Hematopoietic multipotent progenitor cell treated with erythropoietin and hydrocortisone succinate and interleukin-3 and kit ligand, for 17 days (in vitro differentiated cells): ENCODE results near the gene HTRA3.

ENCODE experiments used
- DNase-seq: peaks from one replicate; pipeline ENCODE4 v3.0.0-alpha.2; 2015; ENCODE audit warnings: low spot score

Gene HTRA3

DNA sequence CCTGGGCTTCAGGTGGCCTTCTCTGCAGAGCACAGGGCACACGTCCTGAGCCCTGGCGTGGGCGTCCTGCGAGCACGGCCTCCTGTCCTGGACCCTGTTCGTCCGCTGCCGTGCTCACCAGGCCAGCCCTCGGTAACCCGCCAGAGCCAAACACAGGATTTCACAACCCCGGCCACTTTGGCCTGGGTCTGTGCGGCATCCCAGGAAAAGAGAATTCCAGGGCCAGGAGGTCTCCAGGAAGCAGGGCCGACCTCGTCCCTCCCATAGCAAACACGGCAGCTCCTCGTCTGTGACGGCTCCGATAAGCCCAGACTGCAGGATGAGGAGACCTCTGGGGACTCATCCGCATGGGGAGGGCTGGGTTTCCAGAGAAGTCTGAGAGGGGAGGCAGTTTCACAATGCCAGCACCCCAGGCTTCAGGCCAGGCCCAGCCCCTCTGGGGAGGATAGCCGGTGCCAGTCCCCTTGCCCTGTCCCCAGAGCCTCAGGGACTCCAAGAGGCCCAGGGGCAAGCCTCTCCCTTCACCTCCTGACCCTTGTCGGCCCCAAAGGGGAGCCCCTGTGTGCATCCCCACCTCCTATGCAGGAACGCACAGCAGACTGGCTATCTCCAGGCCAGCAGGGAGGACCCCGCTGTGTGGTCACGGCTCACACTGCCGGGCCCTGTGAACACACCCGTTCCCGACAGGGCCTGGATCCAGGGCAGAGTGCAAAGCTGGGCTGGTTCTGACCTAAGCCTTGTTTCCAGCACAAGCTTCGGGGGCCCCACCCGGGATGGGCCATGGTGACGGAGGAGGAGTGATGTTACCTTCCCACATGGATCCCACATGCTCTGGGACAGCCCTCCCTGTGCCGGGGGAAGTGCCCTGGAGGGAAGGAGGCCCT is 22.3 kb upstream of the HTRA3 start:
- no peak for DNase-seq

DNA sequence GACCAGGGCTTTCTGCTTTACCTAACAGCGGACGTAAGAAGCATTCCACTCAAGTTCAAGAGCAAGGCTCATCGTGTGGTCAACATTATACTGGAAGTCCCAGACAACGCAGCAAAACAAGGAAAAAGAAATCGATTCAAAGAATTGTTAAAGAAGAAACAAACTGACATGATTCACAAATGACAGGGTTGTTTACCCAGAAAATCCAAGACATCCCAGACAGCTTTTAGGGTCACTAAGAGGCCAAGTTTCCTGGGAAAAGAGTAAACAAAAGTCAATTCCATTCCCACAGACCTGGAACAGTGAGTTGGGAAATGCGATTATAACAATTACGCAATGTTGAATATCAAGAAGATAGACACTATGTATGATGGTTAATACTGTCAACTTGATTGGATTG is 21.5 kb upstream of the HTRA3 start:
- no peak for DNase-seq

DNA sequence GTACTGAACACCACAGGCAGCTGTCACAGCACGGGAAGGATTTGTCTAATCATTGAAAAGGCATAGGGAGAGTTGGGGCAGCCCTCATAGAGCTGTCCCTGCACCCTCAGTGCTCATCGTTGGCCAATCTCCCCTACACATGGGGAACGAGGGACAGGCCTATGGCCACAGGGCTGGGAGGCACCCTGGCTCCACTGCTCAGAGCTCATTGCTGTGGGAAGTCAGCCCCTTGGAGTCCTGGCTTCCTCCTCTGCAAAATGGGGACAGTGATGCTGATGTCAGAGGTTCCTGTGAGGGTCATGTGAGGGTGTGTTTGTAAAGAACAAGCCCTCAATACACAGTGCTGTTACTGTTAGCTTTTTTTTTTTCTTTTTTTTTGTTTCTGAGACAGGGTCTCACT is 19.3 kb upstream of the HTRA3 start:
- no peak for DNase-seq

DNA sequence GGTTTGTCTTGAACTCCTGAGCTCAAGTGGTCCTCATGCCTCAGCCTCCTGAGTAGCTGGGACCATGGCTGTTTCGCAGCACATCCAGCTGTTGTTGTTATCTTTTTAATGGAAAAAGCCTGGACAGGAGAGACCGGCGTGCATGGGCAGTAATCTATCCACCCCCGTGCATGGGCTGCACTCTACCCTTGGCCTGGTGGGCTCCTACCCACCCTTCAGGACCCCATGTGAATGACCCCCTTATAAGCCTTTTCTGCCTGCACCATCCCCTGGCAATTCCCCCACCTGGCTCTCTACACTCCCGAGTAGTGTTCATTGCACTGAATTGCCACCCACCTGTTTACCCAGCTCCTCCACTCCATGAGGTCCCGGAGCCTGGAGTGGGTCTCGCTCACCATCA is 18.9 kb upstream of the HTRA3 start:
- no peak for DNase-seq

DNA sequence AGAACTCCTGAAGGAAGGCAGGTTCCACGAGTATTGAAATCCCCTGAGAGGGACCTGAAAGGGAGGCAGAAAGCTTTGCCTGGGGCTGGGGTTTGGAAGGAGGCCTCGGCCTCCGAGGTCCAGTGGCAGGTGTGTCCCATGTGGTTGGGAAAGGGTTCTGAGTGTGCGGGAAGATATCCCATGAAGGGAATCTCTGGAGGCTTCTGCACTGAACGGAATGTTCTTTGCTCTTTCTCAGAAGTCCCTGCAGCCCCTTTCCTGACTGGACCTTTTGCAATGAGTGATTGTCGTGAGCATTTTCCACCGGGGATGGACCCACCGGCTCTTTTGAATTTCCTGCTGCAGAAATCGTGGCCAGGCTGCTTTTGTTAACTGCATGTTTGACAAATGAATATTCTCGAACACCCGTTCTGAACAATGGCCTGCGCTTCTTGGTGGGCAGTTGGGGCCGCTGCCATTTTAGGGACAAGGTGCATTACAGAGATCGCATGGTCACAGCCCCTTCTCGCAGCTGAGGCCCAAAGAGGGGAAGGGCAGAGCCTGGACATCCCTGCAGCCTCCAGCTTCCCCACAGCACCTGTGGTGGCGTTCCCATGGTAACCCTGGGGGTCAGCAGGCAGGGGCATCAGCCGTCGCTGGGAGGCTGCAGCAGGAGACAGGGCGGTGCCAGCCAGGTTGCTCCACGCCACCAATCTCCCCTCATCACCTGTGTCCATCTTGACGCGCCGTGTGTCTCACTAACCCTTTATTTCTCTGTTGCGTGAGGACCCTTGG is 18.3 kb upstream of the HTRA3 start:
- no peak for DNase-seq

DNA sequence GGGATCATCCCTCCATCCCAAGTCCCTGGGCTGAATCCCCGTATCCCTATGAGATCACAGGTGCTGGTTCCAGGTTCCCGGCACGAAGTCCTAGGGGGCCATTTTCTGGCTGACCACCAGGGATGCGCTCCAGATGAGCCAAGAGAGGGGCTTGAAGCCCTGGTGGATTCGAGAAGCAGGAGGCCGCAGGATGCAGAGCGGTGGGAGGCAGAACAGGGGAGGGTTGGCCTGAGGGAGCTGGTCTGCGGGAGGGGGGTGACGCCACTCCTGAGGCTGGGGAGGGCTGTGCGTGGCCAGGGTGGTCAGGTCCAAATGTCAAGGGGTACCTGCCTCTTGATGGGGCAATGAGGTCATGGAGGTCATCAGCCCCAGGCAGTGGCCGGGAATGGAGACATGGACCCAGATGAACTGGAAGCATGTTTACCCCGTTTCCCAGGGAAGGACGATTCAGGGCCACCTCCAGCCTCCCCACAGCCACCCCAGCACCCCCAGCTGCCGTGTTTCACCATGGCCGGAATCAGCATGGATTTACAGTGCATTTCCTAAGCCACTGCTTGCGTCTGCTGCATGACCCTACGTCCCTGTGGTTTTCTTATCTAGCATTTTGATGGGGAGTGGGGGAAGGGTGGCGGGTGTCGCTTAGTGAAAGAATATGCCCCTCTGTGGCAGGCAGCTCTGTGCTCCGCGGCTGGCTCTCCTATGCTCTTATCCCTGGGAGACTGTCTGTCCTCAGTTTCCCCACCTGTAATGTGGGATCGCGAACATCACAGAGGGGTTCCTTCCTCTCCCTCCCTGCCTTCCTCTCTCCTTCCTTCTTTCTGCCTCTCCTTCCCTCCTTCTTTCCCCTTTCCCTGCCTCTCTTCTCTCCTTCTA is 17.0 kb upstream of the HTRA3 start:
- no peak for DNase-seq

DNA sequence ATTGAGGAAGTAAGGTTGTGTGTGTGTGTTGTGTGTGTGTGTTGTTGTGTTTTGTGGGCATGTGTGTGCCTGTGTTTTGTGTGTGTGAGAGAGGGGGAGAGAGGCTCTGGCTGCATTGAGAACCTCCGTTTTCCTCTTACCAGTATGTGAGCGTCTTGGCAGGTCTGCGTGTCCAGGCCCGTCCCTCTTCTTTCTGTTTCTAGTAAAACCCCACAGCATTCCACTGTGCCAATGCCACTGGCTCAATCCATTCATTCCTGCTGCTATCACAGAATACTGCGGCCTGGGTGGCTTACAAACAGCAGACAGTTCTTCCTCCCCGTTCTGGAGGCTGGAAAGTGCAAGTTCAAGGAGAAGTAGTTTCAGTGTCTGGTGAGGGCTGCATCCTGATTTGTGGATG is 15.5 kb upstream of the HTRA3 start:
- DNase-seq, result no peak

DNA sequence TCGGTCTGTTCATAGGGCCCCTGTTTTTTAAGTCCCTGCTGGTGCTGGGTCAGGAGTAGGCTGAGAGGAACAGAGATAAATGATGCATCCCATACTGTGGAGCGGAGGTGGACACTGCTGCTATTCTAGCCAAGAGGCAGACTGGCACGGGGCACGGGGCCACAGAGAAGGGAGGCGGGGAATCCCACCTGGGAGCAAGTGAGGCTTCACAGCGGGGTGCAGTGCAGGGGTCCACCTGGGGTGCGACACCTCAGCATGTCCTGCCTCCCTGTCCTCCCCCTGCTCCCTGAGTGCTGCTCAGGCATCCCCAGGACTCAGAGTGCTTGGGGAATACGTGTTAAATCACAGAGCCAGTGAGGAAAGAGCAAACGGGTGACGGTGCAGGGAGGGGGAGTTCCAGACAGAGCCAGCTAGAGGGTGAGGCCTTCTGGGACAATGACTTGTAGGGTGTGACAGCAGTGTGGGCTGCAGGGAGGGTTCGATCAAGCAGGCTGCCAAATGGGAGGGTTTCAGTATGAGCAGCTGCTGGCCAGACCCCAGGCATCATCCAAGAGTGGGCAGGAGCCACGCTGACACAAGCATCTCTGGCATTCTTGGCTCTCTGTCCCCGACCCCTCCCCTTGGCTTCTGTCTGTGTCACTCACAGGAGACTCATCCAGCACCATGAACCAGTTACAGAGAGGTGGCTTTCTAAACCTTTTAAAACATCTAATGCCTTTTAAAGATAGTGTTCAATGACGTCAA is 13.7 kb upstream of the HTRA3 start:
- DNase-seq, result no peak

DNA sequence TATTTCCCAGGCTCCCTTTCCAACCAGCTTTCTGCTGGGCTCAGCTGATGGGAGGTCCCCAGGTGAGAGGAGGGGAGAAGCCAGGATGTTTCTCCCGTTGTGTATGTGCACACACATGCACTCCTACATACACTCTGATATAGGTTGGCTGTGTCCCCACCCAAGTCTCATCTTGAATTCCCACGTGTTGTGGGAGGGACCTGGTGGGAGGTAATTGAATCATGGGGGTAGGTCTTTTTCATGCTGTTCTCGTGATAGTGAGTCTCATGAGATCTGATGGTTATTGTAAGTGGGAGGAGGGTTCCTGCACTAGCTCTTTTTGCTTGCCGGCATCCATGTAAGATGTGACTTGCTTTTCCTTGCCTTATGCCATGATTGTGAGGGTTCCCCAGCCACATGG is 11.7 kb upstream of the HTRA3 start:
- DNase-seq, result no peak

DNA sequence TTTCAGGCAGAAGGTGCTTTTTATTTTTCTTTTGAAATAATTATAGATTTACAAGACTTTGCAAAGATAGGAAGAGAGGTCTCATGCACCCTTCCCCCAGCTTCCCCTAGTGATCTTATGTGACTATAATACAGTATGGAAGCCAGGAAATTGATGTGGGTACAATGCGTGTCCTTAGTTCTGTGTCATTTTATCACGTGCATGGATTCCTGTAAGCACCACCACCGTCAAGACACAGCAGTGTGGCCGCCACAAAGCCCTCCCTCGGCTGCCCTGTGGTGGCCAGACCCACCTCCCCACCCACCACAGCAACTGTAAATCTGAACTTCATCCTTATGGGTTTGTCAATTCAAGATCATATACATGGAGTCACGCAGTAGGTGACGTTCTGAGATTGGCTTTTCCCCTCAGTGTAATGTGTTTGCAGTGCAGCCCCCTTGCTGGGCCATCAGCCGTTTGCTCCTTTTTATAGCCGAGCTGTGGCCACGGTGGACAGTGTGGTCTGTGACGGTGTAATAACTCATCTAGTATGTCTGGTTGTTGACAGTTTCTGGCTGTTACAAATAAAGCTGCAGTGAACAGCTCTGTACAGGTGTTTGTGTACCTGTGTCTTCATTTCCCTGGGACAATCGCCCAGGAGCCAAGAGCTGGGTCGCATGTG is 10.9 kb upstream of the HTRA3 start:
- DNase-seq, result no peak

DNA sequence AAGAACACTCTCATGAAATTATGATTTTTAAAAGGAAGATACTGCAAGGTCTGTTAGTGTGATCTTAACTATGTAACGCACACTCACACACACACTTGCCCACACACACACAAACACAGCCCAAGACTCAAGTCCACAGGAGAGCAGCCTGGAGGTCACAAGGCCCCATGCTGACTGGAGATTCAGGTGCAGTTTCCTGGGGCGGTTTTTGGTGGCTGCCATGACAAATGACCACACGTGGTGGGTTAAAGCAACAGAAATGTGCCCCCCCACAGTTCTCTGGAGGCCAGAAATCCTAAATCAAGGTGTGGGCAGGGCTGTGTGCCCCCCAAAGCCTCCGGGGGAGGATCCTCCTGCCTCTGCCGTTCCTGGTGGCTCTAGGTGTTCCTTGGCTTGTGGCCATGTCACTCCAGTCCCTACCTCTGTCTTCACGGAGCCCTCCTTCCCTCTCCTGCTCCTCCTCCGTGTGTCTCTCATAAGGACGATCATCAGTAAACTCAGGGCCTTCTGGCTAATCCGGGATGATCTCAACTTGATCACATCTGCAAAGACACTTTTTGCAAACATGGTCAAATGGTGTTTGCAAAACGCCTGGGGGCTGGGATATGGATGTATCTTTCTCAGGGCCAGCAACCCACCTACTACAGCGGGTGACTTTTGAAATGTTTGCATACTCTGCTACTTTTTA is 9.7 kb upstream of the HTRA3 start:
- no peak for DNase-seq

DNA sequence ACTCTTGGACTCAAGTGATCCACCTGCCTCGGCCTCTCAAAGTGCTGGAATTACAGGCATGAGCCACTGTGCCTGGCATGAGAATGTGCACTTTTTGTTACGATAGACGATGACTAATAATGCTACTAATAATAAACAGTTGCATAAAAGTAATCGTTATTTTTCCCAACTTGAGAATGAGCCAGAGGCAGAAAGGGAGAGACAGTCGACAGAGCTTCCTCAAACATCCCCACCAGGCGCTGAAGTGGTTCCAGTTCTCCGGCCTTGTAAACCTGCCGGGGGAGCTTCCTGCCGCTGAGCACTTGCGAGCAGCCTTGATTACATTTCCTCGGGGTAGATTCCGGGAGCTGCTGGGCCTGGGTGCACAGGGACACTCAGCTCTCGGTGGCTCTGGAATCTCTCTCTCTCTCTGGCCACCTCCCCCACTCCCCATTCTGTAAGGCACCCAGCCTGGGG is 8.9 kb upstream of the HTRA3 start:
- no peak for DNase-seq

DNA sequence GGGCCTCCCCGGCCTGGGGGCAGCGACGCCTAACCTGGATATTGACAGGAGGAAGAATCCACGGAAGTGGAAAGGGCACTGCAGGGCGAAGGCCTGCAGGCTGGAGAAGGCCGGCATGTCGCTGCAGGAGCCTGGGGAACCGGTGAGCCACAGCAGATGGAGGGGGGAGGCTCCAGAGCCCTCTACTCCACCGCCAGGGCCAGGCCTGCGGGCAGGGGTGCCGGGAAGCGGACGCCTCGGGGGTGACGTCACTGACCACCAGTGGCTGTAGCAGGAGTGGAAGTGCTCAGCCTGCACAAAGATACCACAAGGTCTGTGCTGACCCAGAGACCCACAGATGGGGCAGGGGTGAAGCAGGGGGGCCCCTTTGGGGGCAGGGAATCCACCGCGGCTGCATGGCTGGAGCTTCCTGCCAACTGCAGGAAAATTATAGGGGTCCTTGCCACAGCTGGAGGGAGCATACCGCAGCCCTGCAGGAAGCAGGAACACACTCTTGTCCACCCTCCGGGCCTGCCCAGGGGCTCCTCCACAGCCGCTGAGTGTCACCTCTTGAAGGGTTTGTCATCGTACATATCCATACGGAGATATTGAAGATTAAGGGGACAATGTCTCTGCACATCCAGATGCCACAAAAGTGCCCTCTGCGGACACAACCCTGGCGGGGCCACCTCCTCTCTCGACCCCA is 7.6 kb upstream of the HTRA3 start:
- no peak for DNase-seq

DNA sequence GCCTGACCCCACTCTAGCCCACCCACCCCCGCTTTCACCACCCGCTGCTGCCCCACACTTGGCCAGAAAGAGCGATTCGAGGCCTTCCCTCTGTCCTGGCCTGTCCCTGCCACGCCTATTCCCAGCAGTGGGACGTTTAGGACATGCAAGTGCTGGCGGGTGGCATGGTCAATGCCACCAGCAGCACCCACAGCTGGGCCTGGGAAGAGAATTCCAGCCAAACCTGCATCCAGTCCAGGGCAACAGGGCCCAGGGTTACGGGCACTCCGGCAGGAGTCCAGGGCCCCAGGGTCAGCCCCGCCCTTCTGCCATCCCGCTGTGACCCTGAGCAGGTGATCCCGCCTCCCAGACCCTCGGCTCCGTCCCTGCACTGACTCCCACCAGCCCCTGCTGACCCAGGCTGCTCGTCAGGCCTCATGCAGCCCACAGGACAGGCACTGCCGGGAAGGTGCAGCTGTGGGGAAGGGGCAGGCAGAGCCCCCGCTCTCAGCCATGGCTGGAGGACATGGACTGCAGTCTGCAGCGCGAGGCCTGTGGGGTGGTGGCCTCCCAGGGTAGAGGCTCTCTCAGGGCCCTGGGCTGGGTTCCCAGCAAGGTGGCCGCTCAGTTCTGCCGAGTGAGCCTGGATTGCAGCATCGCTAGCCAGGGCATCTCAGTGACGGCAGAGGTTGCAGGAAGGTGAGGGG is 6.8 kb upstream of the HTRA3 start:
- no peak for DNase-seq

DNA sequence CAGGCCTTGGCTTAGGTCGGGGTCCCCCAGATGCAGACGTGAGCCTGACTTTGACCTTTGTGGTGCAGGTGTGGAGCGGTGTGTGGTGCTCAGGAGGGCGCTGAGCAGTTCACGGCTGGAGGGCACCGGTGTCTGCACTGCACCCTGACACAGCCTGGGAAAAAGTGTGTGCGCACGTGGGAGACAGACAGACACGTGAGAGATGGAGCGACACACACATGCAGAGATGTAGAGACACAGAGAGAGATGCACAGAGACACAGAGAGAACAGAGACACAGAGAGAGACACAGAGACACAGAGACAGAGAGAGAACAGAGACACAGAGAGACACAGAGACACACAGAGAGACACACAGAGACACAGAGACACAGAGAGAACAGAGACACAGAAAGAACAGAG is 6.2 kb upstream of the HTRA3 start:
- DNase-seq, result no peak

DNA sequence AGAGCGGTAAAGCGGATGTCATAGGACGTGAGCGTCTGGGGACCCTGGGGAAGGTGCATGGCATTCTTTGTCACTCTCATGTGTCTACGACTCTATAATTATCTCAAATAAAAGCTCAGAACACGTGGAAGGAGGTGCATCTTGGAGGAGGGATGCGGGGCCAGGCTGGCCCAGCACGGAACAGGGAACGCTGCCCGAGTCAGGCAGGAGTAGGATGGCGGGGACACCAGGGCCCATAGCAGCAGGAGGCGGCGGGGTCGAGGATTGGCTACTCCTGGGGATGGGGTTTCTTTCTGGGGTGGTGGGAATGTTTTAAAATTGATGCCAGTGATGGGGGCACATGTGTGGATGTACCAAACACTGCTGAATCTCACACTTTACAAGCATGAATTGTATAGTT is 5.4 kb upstream of the HTRA3 start:
- no peak for DNase-seq

DNA sequence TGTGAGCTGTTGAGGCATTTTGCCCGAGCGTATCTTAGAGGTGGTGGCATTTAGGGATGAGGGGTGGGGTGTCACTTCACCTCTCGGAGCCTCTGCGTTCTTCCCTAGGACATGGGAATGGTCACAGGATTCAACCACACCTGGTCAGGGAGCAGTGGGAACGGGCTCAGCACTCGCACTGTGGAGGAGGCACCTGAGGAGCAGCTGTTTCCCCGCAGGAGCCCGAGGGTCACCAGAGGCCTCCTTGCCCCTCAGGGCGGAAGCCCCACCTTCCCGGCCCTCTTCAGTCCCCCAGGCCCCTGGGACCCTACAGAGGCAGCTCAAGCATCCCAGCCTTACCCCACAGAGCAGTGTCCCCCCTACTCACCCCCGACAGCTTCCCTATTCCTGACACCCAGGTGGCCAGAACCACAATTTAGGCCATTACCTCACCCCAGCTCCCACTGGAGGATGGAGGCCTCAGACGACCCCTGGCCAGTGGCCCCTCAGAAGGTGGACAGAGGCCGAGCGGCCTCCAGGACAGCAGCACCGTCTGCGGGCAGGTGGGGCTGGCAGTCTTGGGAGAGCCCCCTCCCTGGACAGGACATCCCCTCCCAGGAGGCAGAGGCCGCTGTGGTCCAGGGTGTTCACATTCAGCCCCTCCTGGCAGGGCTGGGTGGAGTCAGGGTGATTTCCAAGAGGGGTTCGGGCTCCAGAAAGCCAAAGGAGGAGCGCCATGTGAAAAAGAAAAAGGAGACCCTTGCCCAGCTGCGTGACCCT is 4.2 kb upstream of the HTRA3 start:
- DNase-seq, result no peak

DNA sequence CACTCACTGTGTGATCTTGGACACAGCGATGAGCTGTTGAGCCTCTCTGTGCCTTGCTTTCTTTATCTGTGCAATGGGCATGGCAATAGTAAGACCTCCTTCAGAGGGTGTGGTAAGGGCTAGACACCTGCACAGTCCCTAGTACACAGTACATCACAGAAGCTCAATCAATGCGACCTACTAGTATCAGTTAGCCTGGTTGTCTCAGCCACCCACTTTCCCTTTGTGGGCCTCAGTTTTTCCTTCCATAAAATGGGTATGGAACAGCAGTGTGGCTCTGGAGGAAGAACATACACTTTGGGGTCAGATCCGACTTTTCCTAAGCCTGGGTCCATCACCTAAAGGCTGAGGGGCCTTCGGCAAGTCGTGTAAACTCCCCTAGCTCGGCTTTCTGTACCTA is 3.5 kb upstream of the HTRA3 start:
- no peak for DNase-seq

DNA sequence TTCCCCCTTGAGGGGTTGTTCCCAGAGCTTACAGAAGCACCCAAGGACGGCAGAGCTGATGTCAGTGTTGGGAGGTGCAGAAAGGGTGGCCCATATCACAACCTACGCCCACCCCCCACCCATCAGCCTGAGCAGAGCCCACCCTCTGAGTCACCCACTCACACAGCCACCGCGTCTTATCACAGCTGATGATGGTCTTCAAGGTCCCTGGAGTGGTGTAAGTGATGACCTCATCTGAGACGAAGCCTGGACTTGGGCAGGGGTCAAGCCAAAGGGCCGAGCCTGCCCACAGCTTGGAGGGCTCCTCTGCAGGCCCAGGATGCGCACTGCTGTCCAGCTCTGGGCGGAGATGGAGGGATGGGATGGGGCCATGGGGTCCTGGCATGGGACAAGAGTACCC is 3.0 kb upstream of the HTRA3 start:
- no peak for DNase-seq
